ENCODE results near the gene RTN4IP1.

DNA sequence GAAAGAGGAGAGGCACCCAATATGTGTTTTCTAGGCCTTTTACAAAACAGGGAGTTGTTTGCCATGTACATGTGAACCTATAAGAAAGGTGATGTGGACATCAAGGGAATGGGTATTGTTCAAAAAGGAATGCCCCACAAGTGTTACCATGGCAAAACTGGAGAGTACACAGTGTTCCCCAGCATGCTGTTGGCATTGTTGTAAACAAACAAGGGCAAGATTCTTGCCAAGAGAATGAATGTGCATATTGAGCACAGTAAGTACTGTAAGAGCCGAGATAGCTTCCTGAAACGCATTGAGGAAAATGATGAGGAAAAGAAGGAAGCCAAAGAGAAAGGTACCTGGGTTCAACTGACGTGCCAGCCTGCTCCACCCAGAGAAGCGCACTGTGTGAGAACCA, 13.2 kb upstream of the RTN4IP1 start:
- TF ChIP-seq, protein P1, sequence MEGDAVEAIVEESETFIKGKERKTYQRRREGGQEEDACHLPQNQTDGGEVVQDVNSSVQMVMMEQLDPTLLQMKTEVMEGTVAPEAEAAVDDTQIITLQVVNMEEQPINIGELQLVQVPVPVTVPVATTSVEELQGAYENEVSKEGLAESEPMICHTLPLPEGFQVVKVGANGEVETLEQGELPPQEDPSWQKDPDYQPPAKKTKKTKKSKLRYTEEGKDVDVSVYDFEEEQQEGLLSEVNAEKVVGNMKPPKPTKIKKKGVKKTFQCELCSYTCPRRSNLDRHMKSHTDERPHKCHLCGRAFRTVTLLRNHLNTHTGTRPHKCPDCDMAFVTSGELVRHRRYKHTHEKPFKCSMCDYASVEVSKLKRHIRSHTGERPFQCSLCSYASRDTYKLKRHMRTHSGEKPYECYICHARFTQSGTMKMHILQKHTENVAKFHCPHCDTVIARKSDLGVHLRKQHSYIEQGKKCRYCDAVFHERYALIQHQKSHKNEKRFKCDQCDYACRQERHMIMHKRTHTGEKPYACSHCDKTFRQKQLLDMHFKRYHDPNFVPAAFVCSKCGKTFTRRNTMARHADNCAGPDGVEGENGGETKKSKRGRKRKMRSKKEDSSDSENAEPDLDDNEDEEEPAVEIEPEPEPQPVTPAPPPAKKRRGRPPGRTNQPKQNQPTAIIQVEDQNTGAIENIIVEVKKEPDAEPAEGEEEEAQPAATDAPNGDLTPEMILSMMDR (IDR thresholded peaks at IDR 0.05): no peak
- no peak for TF ChIP-seq POLR2A (IDR thresholded peaks at IDR 0.05)
